HG03060 (cell line): ENCODE data around the gene TACSTD2.
"Not testable (repeated sequence)": the region's sequence is repeated elsewhere in the genome, so short reads cannot be mapped to it uniquely, and the experiment has no call there.

Experiments
- ATAC-seq: cut with Tn5 transposase; IDR thresholded peaks from one replicate; pipeline ENCODE4 v1.9.1; 2021; ENCODE audit warnings: low read depth, moderate number of reproducible peaks; ENCODE audit not compliant: unreplicated experiment

The TACSTD2 gene

DNA sequence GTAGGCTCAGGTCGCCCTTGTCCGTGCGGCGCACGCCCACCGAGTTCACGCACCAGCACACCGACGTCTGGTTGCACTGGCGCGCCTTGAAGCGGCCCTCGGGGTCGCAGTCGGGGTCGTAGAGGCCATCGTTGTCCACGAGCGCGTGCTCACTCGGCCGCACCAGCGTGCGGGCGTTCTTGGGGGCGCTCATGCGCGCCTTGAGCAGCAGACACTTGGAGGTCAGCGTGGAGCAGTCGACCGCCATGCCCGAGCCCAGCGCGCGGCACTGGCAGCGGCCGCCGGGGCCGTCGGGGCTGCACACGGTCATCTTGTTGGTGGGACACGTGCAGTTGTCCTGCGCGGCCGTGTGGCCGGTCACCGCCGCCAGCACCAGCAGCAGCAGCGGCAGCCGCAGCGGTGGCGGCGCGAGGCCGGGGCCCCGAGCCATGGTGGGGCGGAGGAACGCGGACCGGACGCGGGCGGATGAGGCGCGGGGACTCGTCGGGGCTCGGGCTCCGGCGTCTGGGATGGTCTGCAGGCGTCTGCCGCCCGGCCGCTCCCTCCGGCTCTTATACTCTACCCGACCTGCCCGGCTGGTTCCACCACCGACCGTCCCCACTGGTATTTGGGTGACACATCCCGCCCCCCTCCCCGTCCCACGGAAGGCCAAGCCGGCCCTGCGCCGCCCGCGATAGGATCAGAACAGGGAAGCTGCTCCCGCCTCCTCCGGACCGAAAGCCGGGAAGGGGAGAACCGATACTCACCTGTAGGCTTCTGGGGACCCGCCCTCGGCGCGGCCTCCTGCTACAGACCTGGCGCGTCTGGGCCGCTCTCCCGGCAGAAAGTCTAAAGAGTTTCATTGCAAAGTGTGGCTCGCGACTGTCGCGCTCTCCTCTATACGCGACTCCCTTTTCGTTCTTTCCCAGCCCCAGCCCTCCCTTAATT is at the start of gene TACSTD2:
Gene TACSTD2 (minus strand): TSS at position 526 of the 927 bp plus-strand sequence. CDS start 96 bp downstream, at position 430.
- ATAC-seq = no peak

DNA sequence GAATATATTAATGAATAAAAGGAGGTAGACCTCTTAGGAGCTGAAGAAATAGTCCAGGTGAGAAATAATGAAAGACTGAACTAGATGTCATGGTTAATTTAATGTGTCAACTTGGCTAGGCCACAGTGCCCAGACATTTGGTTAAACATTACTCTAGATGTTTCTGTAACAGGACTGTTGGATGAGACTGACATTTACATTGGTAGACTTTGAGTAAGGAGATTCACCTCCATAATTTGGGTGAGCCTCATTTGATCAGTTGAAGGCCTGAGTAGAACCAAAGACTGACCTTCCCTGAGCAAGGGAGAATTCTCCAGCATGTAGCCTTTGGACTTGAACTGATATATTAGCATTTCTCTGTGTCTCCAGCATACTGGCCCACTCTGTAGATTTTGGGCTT is 49.2 kb upstream of the TACSTD2 start:
- no peak for ATAC-seq

GRCh38 chr1:58623259-58623658 is 46.2 kb upstream of the TACSTD2 start:
- ATAC-seq = not testable (repeated sequence)

GRCh38 chr1:58622571-58622970 is 45.5 kb upstream of the TACSTD2 start:
- ATAC-seq = no peak

GRCh38 chr1:58621391-58621790 is 44.3 kb upstream of the TACSTD2 start:
- ATAC-seq = no peak

DNA sequence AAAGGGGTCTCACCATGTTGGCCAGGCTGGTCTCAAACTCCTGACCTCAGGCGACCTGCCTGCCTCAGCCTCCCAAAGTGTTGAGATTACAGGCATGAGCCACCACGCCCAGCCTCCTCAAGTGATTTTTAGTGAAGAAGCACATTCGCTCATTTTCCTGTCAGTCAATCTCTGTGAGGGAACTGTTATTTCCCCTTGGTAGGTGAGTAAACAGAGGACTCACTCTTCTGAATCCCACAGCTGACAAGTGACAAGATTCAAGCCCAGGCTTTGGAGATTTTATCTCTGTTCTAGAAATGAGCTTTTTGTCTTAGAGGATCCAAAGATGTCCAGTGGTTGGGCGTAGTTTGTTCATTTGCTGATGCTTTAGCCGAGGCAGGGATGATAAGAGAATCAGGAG is 43.9 kb upstream of the TACSTD2 start:
- ATAC-seq = no peak

GRCh38 chr1:58620259-58620658 is 43.2 kb upstream of the TACSTD2 start:
- ATAC-seq = no peak

- ATAC-seq = no peak
Observed at GRCh38 chr1:58619286-58620054, 42.4 kb upstream of the TACSTD2 start.

DNA sequence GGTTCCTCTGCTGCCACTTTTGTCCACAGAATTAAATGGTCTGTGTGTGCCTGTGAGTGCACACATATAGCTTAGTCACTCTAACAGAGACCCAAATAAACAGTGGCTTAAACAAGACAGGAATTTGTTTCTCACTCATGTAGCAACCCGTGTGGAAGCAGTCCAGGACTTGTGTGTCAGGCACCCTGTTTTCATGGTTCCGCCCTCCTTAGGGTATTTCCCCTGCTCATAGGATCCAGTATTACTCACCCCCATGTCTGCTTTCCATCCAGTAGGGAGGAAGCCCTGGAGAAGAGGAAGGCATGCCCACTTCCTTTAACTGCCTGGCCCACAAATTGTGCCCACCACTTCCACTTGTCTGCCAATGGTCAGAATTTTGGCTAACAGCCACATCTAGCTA is 41.3 kb upstream of the TACSTD2 start:
- ATAC-seq = peak; percentile 49

GRCh38 chr1:58611861-58612385 is 34.9 kb upstream of the TACSTD2 start:
- no peak for ATAC-seq

- ATAC-seq = no peak
Observed at GRCh38 chr1:58608945-58609344, 31.9 kb upstream of the TACSTD2 start.

GRCh38 chr1:58608297-58608696 is 31.2 kb upstream of the TACSTD2 start:
- ATAC-seq = no peak

GRCh38 chr1:58607391-58607790 is 30.3 kb upstream of the TACSTD2 start:
- no peak for ATAC-seq

GRCh38 chr1:58601921-58602320 is 24.9 kb upstream of the TACSTD2 start:
- not testable (repeated sequence) for ATAC-seq

GRCh38 chr1:58597996-58598395 is 20.9 kb upstream of the TACSTD2 start:
- ATAC-seq = no peak

DNA sequence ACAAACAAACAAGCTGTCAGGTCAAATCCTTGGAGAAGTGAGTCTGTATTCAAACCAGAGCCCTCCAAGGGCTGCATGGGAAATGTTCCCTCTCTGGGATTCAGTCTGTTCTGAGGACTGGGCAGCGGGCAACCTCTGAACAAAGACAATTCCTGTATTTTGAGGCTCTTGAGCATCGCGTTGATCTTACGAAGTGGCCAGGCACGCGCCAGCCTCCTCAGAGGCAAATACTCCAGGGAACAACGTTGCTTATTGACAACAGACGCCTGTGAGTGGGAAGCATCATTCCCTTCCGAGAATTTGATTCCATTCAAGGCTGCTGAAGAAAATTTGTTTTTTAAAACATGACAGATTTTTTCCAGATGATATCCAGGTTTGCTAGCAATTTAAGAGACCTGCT is 20.0 kb upstream of the TACSTD2 start:
- no peak for ATAC-seq

- ATAC-seq = no peak
Observed at GRCh38 chr1:58596631-58597052, 19.6 kb upstream of the TACSTD2 start.

DNA sequence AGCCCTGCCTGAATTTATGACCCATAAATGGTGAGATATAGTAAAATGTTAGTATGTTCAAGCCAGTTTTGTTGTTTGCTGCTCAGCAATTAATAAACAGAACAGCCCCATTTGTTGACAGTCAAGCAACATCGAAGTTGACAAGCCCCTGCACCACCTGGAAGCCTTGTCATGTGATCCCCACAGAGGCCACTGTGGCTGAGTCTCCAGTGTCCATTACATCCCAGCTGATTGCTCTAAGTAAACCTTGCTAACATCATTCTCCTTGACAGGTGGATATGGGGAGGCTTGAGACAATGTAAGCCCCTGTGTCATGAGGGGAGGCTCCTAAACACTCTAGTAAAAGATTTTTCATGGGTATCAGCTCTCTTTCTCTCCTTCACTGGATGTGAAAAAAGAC is 17.5 kb upstream of the TACSTD2 start:
- ATAC-seq = no peak

- ATAC-seq = no peak
Observed at GRCh38 chr1:58592522-58593134, 15.6 kb upstream of the TACSTD2 start.

DNA sequence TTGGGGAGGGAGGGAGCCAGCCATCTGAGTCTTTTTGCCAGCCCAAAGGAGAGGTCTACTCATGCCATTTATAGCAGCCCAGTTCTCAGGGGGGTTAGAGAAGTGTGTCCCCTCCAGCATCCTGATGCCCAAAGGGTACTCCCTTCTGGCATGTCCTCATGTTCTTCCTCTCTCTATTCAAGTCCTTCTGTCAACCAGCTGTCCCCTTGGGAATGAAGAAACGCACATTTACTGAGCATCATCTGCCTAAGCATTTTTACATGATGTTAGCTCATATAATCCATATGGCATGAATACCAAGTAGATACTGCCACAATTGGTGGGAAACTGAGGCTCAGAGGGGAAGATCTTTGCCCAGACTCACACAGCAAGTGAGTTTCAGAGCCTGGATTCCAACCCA is 14.8 kb upstream of the TACSTD2 start:
- no peak for ATAC-seq

DNA sequence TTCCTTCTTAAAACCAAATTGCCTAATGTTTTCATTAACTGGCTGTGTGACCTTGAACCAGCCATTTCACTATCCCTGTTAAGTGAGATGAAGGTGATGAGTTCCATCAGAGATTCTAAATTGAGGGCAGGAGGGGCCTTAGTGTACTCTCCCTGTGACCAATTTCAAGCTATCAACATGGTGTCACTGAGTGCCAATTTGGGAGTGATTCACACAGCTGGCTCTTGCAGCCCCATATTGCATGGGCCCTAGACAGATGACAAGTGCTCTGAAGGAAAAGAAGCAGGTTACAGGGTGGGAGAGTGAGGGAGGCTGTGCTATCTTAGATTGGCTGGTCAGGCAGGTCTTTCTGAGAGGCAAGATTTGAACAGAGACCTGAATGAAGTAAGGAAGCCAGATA is 13.0 kb upstream of the TACSTD2 start:
- no peak for ATAC-seq
